HepG2 (cell line): Measurements from ENCODE around the gene RNF208. TPM values are rescaled to one million over a fixed set of nuclear protein-coding genes. Genes with fewer than 3 reads are reported as not detected.
A peak's percentile ranks its signal among the peaks of the same experiment; 100 is the strongest.

ENCODE experiments used
- FOXA3 ChIP-seq: IDR thresholded peaks from 2 replicates; pipeline ENCODE4 v1.6.1; 2016; ENCODE audit warnings: missing genetic modification reagents, missing compliant biosample characterization
- HDAC2 ChIP-seq: sonication (generic); formaldehyde crosslinking; IDR thresholded peaks from 2 replicates; pipeline ENCODE4 v1.4.0; 2020; ENCODE audit warnings: missing genetic modification reagents
- LCORL ChIP-seq, 2 experiments: fragments of 450-650 bp in 1 of 2; sonication (generic) in 1 of 2; formaldehyde crosslinking in 1 of 2; IDR thresholded peaks; 2 replicates each; pipeline versions ENCODE4 v1.5.0 to v1.6.1; 2017 to 2020; ENCODE audit warnings: antibody characterized with exemption in 1 of 2, missing genetic modification reagents in 1 of 2
- MED1 ChIP-seq: sonication (generic); formaldehyde crosslinking; IDR thresholded peaks from 2 replicates; pipeline ENCODE4 v1.4.0; 2020; ENCODE audit warnings: missing genetic modification reagents
- MXD1 ChIP-seq: sonication (generic); formaldehyde crosslinking; IDR thresholded peaks from 2 replicates; pipeline ENCODE4 v1.4.0; 2020; ENCODE audit warnings: mild to moderate bottlenecking, missing genetic modification reagents
- NR0B2 ChIP-seq: sonication (generic); formaldehyde crosslinking; IDR thresholded peaks from 2 replicates; pipeline ENCODE4 v1.4.0; 2020; ENCODE audit warnings: mild to moderate bottlenecking, missing genetic modification reagents
- NR2F1 ChIP-seq, 2 experiments: fragments of 450-650 bp in 1 of 2; formaldehyde crosslinking in 1 of 2; IDR thresholded peaks; 2 replicates each; pipeline versions ENCODE4 v1.5.0 to v1.6.1; 2016 to 2020; ENCODE audit warnings: mild to moderate bottlenecking in 1 of 2, missing compliant biosample characterization in 1 of 2, missing genetic modification reagents in 1 of 2, moderate library complexity in 1 of 2
- PPARG ChIP-seq: conservative IDR thresholded peaks from 2 replicates; pipeline ENCODE4 v1.6.1; 2016; ENCODE audit warnings: missing biosample characterization, missing genetic modification reagents
- SRY ChIP-seq: sonication (generic); formaldehyde crosslinking; IDR thresholded peaks from 2 replicates; pipeline ENCODE4 v1.8.0; 2022; ENCODE audit warnings: mild to moderate bottlenecking, missing genetic modification reagents
- TAF15 ChIP-seq: fragments of 200-400 bp; formaldehyde crosslinking; IDR thresholded peaks from one replicate; pipeline ENCODE4 v1.6.1; 2018; ENCODE audit warnings: mild to moderate bottlenecking, low read depth, low read length; ENCODE audit not compliant: poor library complexity, severe bottlenecking
- THAP8 ChIP-seq: sonication (generic); formaldehyde crosslinking; IDR thresholded peaks from 2 replicates; pipeline ENCODE4 v1.5.1; 2020; ENCODE audit warnings: missing genetic modification reagents, mild to moderate bottlenecking, borderline replicate concordance
- U2AF1 ChIP-seq: fragments of 200-400 bp; formaldehyde crosslinking; optimal IDR thresholded peaks from 2 replicates; pipeline ENCODE3; 2017; ENCODE audit warnings: mild to moderate bottlenecking, low read depth, low read length
- ZNF317 ChIP-seq: sonication (generic); formaldehyde crosslinking; IDR thresholded peaks from 2 replicates; pipeline ENCODE4 v1.5.0; 2020; ENCODE audit warnings: mild to moderate bottlenecking, missing genetic modification reagents
- ZNF605 ChIP-seq: sonication (generic); formaldehyde crosslinking; IDR thresholded peaks from 2 replicates; pipeline ENCODE4 v1.8.0; 2022; ENCODE audit warnings: mild to moderate bottlenecking, missing genetic modification reagents
- ZNF609 ChIP-seq: sonication (generic); formaldehyde crosslinking; IDR thresholded peaks from 2 replicates; pipeline ENCODE4 v1.4.0; 2020; ENCODE audit warnings: mild to moderate bottlenecking, missing genetic modification reagents, borderline replicate concordance
- ZNF616 ChIP-seq: sonication (generic); formaldehyde crosslinking; IDR thresholded peaks from 2 replicates; pipeline ENCODE4 v1.5.0; 2020; ENCODE audit warnings: low read depth, mild to moderate bottlenecking, missing genetic modification reagents
- ZSCAN31 ChIP-seq: sonication (generic); formaldehyde crosslinking; IDR thresholded peaks from 2 replicates; pipeline ENCODE4 v1.5.0; 2020; ENCODE audit warnings: low read depth, mild to moderate bottlenecking, missing genetic modification reagents
- ZXDC ChIP-seq: sonication (generic); formaldehyde crosslinking; IDR thresholded peaks from 2 replicates; pipeline ENCODE4 v1.5.0; 2020; ENCODE audit warnings: mild to moderate bottlenecking, missing genetic modification reagents
- polyA plus RNA-seq, 8 experiments: library from polyadenylated mRNA; depleted of rRNA in 3 of 8; stranded (reverse) in 7 of 8; unstranded in 1 of 8; fragments of >200 nt; fragmentation: Illumina TruSeq in 4 of 8; extraction: Trizol in 4 of 8; gene quantifications; 2 replicates each; pipeline versions ENCODE4 v1.2.1 to v1.2.3, GENCODE V29; 2011 to 2016; ENCODE audit warnings: low read depth in 4 of 8, missing spikeins in 1 of 8, mixed read lengths in 1 of 8; ENCODE audit not compliant: insufficient read depth in 1 of 8
- total RNA-seq, 5 experiments: library from RNA; depleted of rRNA; stranded (reverse); fragments of >200 nt; fragmentation: Illumina TruSeq; extraction: Trizol; gene quantifications; 2 replicates each; pipeline ENCODE4 v1.2.3, GENCODE V29; 2016; ENCODE audit warnings: low read depth in 1 of 5

The RNF208 gene
- total and polyA plus RNA-seq, 2 of the 13 experiments (the other 11 are each of a cell fraction or from before 2014, with no cell fraction given), result 1.6 to 2.1 TPM

- TF ChIP-seq ZXDC (CRISPR knock-in tag) (peak; percentile 66), TAF15 (peak; percentile 38), PPARG (CRISPR knock-in tag) (no peak), SRY (CRISPR knock-in tag) (no peak), LCORL (IDR thresholded peaks at IDR 0.05) (no peak), LCORL (CRISPR knock-in tag; IDR thresholded peaks at IDR 0.05) (peak; percentile 58; the same call in 1 of the 2 replicates), ZNF616 (CRISPR knock-in tag) (no peak), MED1 (CRISPR knock-in tag) (peak; percentile 5; the same call in 1 of the 2 replicates), HDAC2 (0 out of 2 replicates have a peak, but pooled peaks have one; percentile 7), NR2F1 (CRISPR knock-in tag; IDR thresholded peaks at IDR 0.05) (no peak), ZSCAN31 (peak; percentile 60; the same call in 1 of the 2 replicates), THAP8 (CRISPR knock-in tag) (0 out of 2 replicates have a peak, but pooled peaks have one; percentile 50), ZNF317 (CRISPR knock-in tag) (no peak), ZNF605 (CRISPR knock-in tag) (0 out of 2 replicates have a peak, but pooled peaks have one; percentile 14), ZNF609 (CRISPR knock-in tag) (peak; percentile 12; the same call in 1 of the 2 replicates), FOXA3 (peak; percentile 18; the same call in 1 of the 2 replicates), MXD1 (CRISPR knock-in tag) (peak; percentile 42), NR0B2 (CRISPR knock-in tag) (peak; percentile 51; the same call in 1 of the 2 replicates), U2AF1 (peak; percentile 60)
These were observed 1.3 kb upstream of the RNF208 start (continued) for GRCh38 chr9:137223078-137223970.
